ENCODE results near the gene NPIPA5.
"Not testable (repeated sequence)": the region's sequence is repeated elsewhere in the genome, so short reads cannot be mapped to it uniquely, and the experiment has no call there.

DNA sequence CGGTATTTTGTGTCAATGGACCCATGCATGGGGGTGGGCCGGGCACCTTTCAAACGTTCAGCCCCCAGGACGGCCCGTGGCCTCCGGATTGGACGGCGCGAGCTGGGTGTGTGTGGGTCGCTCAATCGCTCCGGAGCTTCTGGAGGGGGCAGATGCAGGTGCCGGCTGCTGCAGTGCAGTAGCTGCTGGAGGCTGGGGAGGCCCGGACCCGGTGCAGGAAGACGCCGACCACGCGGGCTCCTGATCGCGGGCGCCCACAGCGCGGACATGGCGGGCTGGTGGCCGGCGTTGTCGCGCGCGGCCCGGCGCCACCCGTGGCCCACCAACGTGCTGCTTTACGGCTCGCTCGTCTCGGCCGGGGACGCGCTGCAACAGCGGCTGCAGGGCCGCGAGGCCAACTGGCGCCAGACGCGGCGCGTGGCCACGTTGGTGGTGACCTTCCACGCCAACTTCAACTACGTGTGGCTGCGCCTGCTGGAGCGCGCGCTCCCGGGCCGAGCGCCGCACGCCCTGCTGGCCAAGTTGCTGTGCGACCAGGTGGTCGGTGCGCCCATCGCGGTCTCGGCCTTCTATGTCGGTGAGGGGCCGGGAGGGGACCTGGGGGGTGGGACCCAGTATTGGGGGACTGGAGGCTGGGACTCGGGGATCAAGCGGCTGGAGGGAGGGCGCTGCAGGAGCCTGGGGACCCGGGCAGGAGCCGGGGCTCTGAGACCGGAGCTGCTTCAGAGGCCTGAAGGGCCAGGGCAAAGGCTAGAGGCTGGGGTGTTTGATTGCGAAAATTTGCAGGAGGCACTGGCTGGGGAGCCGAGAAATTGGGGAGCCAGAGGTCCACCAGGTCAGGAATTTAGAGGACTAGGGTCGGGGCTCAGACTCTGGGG is 17.8 kb upstream of the NPIPA5 start, which contains the start of gene MPV17L:
- TF ChIP-seq, protein P1, sequence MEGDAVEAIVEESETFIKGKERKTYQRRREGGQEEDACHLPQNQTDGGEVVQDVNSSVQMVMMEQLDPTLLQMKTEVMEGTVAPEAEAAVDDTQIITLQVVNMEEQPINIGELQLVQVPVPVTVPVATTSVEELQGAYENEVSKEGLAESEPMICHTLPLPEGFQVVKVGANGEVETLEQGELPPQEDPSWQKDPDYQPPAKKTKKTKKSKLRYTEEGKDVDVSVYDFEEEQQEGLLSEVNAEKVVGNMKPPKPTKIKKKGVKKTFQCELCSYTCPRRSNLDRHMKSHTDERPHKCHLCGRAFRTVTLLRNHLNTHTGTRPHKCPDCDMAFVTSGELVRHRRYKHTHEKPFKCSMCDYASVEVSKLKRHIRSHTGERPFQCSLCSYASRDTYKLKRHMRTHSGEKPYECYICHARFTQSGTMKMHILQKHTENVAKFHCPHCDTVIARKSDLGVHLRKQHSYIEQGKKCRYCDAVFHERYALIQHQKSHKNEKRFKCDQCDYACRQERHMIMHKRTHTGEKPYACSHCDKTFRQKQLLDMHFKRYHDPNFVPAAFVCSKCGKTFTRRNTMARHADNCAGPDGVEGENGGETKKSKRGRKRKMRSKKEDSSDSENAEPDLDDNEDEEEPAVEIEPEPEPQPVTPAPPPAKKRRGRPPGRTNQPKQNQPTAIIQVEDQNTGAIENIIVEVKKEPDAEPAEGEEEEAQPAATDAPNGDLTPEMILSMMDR (IDR thresholded peaks at IDR 0.05), result not testable (repeated sequence)
- TF ChIP-seq POLR2A (IDR thresholded peaks at IDR 0.05), result not testable (repeated sequence)
